WTC11 (cell line): ENCODE data around the gene RPRD1B.

ENCODE experiments used
- AR ChIP-seq: fragments of 250-450 bp; sonication (Bioruptor Pico); IDR thresholded peaks from 2 replicates; pipeline ENCODE4 v1.9.0; 2021; ENCODE audit warnings: mild to moderate bottlenecking
- CTCF ChIP-seq: fragments of 200-600 bp; IDR thresholded peaks from 2 replicates; pipeline ENCODE4 v1.8.0; 2022; ENCODE audit warnings: antibody characterized with exemption
- HMGA2 ChIP-seq: fragments of 250-450 bp; sonication (Bioruptor Pico); IDR thresholded peaks from 2 replicates; pipeline ENCODE4 v1.4.0; 2021; ENCODE audit warnings: mild to moderate bottlenecking, moderate library complexity
- KAT7 ChIP-seq: sonication (generic); formaldehyde crosslinking; IDR thresholded peaks from 2 replicates; pipeline ENCODE4 v1.8.1; 2023; ENCODE audit warnings: missing genetic modification reagents, mild to moderate bottlenecking, borderline replicate concordance
- ZNF232 ChIP-seq: sonication (generic); formaldehyde crosslinking; IDR thresholded peaks from 2 replicates; pipeline ENCODE4 v1.8.0; 2022; ENCODE audit warnings: mild to moderate bottlenecking, missing genetic modification reagents
- TF ChIP-seq, protein P1 (sequence below): sonication (generic); formaldehyde crosslinking; IDR thresholded peaks from 2 replicates; pipeline ENCODE4 v1.8.1; 2023; ENCODE audit warnings: mild to moderate bottlenecking, missing genetic modification reagents, moderate library complexity
- TF ChIP-seq, protein P2 (sequence below): fragments of 250-450 bp; sonication (Bioruptor Pico); IDR thresholded peaks from 2 replicates; pipeline ENCODE4 v1.9.0; 2021; ENCODE audit warnings: moderate library complexity, mild to moderate bottlenecking, inconsistent platforms, borderline replicate concordance
- TF ChIP-seq, protein P3 (sequence below): sonication (generic); formaldehyde crosslinking; IDR thresholded peaks from 2 replicates; pipeline ENCODE4 v1.8.0; 2022; ENCODE audit warnings: mild to moderate bottlenecking, missing genetic modification reagents
- TF ChIP-seq, protein P4 (sequence below): sonication (generic); formaldehyde crosslinking; IDR thresholded peaks from 2 replicates; pipeline ENCODE4 v1.8.0; 2022; ENCODE audit warnings: mild to moderate bottlenecking, missing genetic modification reagents

DNA sequence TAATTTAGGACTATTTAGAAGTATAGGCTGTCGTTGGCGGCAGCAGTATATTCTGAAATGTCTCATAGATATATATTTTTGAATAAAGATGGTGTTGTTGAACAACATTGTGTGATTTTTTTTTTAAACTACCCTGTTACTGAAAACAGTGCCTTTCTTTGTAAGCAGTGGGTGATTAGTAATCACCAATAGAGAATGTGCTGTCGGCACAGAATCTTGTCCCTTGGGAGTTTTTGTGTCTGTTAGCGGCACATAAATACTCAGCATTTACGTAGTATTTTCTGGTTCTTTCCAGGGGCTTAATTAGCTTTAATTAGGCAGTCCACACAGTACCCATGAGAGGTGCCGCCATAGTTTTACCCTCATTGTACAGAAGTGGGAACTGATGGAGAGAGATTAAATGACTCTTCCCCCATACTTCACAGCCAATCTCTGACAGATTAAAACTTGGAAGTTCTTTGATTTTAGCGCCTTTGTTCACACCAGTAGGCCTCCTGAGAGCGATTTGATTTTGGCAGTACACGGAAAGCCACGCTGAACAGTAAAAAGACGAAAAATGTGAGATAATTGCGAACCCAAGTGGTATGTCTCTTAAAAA is 58.8 kb downstream of the RPRD1B start:
- no peak for TF ChIP-seq CTCF
- TF ChIP-seq, protein P1, sequence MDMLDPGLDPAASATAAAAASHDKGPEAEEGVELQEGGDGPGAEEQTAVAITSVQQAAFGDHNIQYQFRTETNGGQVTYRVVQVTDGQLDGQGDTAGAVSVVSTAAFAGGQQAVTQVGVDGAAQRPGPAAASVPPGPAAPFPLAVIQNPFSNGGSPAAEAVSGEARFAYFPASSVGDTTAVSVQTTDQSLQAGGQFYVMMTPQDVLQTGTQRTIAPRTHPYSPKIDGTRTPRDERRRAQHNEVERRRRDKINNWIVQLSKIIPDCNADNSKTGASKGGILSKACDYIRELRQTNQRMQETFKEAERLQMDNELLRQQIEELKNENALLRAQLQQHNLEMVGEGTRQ (CRISPR knock-in tag): no peak
- TF ChIP-seq, protein P2, sequence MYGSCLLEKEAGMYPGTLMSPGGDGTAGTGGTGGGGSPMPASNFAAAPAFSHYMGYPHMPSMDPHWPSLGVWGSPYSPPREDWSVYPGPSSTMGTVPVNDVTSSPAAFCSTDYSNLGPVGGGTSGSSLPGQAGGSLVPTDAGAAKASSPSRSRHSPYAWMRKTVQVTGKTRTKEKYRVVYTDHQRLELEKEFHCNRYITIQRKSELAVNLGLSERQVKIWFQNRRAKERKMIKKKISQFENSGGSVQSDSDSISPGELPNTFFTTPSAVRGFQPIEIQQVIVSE (CRISPR knock-in tag): no peak
- TF ChIP-seq, protein P3, sequence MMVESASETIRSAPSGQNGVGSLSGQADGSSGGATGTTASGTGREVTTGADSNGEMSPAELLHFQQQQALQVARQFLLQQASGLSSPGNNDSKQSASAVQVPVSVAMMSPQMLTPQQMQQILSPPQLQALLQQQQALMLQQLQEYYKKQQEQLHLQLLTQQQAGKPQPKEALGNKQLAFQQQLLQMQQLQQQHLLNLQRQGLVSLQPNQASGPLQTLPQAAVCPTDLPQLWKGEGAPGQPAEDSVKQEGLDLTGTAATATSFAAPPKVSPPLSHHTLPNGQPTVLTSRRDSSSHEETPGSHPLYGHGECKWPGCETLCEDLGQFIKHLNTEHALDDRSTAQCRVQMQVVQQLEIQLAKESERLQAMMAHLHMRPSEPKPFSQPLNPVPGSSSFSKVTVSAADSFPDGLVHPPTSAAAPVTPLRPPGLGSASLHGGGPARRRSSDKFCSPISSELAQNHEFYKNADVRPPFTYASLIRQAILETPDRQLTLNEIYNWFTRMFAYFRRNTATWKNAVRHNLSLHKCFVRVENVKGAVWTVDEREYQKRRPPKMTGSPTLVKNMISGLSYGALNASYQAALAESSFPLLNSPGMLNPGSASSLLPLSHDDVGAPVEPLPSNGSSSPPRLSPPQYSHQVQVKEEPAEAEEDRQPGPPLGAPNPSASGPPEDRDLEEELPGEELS (CRISPR knock-in tag): no peak
- TF ChIP-seq HMGA2: no peak
- TF ChIP-seq ZNF232 (CRISPR knock-in tag): no peak
- no peak for TF ChIP-seq KAT7 (CRISPR knock-in tag)
- TF ChIP-seq, protein P4, sequence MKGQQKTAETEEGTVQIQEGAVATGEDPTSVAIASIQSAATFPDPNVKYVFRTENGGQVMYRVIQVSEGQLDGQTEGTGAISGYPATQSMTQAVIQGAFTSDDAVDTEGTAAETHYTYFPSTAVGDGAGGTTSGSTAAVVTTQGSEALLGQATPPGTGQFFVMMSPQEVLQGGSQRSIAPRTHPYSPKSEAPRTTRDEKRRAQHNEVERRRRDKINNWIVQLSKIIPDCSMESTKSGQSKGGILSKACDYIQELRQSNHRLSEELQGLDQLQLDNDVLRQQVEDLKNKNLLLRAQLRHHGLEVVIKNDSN (CRISPR knock-in tag): no peak
- TF ChIP-seq AR (CRISPR knock-in tag): no peak
